ENCODE data around the gene CCDC97.

DNA sequence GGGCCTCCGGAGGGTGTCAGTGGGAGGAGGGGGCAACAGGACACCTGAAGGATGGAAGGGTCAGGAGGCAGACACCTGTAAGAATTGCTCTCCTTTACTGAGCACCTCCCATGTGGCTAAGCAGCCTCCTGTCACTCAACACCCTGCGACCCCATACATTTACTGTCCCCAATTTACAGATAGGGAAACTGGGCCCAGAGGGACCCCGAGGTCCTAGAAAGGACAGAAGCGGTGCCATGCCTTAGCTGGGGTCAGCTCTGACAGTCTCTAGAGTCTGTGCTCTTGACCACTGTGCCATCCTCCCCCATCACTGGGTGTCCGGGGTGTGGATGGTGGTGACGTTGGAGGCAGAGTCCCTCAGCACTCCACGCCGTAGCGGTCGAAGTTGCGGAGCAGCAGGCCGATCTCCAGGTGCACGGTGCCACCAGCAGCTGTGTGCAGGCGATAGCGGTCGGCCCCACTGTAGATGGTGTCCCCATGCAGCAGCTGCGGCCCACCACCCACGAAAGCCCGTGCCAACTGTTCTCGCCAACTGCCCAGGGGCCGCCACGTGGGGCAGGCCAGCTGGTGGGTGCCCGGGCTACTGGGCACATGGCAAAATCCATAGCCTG lies 44.5 kb downstream of the CCDC97 start:
- TF ChIP-seq MAX (CRISPR knock-in tag; IDR thresholded peaks at IDR 0.05) (no peak), CTCF (IDR thresholded peaks at IDR 0.05) (no peak), PREB (CRISPR knock-in tag; IDR thresholded peaks at IDR 0.05; ENCODE audit: borderline replicate concordance) (no peak), ZNF317 (CRISPR knock-in tag; IDR thresholded peaks at IDR 0.05; ENCODE audit: borderline replicate concordance, low read depth) (no peak), ATF3 (CRISPR knock-in tag; conservative IDR thresholded peaks at IDR 0.05) (no peak), CBFB (CRISPR knock-in tag; IDR thresholded peaks at IDR 0.05; ENCODE audit: low read depth) (no peak), USF2 (CRISPR knock-in tag; IDR thresholded peaks at IDR 0.05) (no peak), STAT6 (CRISPR knock-in tag; conservative IDR thresholded peaks at IDR 0.05; ENCODE audit: low read depth) (no peak), GABPB1 (CRISPR knock-in tag; IDR thresholded peaks at IDR 0.05) (no peak)
- TF ChIP-seq, protein P1, sequence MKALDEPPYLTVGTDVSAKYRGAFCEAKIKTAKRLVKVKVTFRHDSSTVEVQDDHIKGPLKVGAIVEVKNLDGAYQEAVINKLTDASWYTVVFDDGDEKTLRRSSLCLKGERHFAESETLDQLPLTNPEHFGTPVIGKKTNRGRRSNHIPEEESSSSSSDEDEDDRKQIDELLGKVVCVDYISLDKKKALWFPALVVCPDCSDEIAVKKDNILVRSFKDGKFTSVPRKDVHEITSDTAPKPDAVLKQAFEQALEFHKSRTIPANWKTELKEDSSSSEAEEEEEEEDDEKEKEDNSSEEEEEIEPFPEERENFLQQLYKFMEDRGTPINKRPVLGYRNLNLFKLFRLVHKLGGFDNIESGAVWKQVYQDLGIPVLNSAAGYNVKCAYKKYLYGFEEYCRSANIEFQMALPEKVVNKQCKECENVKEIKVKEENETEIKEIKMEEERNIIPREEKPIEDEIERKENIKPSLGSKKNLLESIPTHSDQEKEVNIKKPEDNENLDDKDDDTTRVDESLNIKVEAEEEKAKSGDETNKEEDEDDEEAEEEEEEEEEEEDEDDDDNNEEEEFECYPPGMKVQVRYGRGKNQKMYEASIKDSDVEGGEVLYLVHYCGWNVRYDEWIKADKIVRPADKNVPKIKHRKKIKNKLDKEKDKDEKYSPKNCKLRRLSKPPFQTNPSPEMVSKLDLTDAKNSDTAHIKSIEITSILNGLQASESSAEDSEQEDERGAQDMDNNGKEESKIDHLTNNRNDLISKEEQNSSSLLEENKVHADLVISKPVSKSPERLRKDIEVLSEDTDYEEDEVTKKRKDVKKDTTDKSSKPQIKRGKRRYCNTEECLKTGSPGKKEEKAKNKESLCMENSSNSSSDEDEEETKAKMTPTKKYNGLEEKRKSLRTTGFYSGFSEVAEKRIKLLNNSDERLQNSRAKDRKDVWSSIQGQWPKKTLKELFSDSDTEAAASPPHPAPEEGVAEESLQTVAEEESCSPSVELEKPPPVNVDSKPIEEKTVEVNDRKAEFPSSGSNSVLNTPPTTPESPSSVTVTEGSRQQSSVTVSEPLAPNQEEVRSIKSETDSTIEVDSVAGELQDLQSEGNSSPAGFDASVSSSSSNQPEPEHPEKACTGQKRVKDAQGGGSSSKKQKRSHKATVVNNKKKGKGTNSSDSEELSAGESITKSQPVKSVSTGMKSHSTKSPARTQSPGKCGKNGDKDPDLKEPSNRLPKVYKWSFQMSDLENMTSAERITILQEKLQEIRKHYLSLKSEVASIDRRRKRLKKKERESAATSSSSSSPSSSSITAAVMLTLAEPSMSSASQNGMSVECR (CRISPR knock-in tag; IDR thresholded peaks at IDR 0.05; ENCODE audit: borderline replicate concordance), result no peak
